Measurements from ENCODE around the gene WDR37. TPM values are rescaled to one million over a fixed set of nuclear protein-coding genes. Genes with fewer than 3 reads are reported as not detected.

WDR37 gene
- total and polyA plus RNA-seq, 2 donors (not counting 1 experiment from before 2014, with no cell fraction given) = 17.3 to 33.2 TPM

DNA sequence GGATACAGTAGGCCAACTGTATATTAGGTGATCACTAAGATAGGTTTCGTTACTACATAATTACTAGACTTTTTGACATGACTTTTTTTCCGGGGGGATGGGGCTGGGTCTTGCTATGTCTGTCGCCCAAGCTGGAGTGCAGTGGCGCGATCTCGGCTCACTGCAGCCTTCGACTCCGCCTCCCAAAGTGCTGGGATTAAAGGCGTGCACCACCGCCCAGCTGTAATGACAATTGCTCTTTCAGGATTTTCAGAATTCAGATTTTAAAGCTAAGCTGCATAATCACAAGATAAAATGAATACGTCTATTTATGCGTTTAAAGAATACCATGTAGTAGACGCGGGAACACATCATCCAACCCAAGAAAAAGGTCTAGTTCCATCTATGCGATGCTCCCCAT, 8.2 kb upstream of the WDR37 start:
- Histone ChIP-seq H2AFZ (ENCODE audit: insufficient read depth, low read depth, low read length, poor library complexity, severe bottlenecking) (no peak overlapping the region), H4K20me1 (ENCODE audit: control insufficient read depth, insufficient read depth, low read length, poor library complexity, severe bottlenecking) (peaks cover 17% of the 10 kb centered on the region)
- no peaks in the 10 kb centered on the region for H3K27me3 Mint-ChIP-seq

GRCh38 chr10:1048349-1048731, 7.8 kb upstream of the WDR37 start:
- H3K27ac Mint-ChIP-seq = peak overlapping the region; percentile 97
- Histone ChIP-seq H3K4me2 (replicated peaks; ENCODE audit: low read depth, low read length, poor library complexity, severe bottlenecking) (peak overlapping the region; percentile 91), H3K27me3 (replicated peaks in 1 of 4; ENCODE audit: control extremely low read depth in 1 of 4, control insufficient read depth in 3 of 4, insufficient read depth in 4 of 4, low read length in 3 of 4) (no peaks in the 10 kb centered on the region), H4K20me1 (ENCODE audit: control insufficient read depth, insufficient read depth, low read length, poor library complexity, severe bottlenecking) (peaks cover 17% of the 10 kb centered on the region), H3K27ac (ENCODE audit: low read length in 2 of 2) (peak overlapping the region; percentile 99 to 100), H3K9me3 (ENCODE audit: control extremely low read depth in 1 of 3, control insufficient read depth in 2 of 3, insufficient read depth in 1 of 3, low read length in 2 of 3) (no peaks in the 10 kb centered on the region), H2AFZ (ENCODE audit: insufficient read depth, low read depth, low read length, poor library complexity, severe bottlenecking) (no peak overlapping the region), H3K9ac (ENCODE audit: low read length) (peak overlapping the region; percentile 97), H3K4me1 (ENCODE audit: control insufficient read depth in 2 of 2, insufficient read depth in 2 of 2, low read length in 2 of 2) (peaks cover 41 to 50% of the 10 kb centered on the region in 2 donors), H3K79me2 (ENCODE audit: control insufficient read depth, insufficient read depth, low read length) (peaks cover 56% of the 10 kb centered on the region), H3K4me3 (ENCODE audit: control extremely low read depth in 1 of 5, extremely low read depth in 1 of 5, insufficient read depth in 1 of 5, low read depth in 2 of 5, low read length in 4 of 5) (peak overlapping the region; percentile 79 to 95 (median 91)), H3K36me3 (replicated peaks in 1 of 2; ENCODE audit: control extremely low read depth in 1 of 2, control insufficient read depth in 1 of 2, extremely low read depth in 1 of 2, insufficient read depth in 2 of 2, low read length in 1 of 2) (peaks cover 9 to 22% of the 10 kb centered on the region in 2 experiments)
- TF ChIP-seq, protein P1, sequence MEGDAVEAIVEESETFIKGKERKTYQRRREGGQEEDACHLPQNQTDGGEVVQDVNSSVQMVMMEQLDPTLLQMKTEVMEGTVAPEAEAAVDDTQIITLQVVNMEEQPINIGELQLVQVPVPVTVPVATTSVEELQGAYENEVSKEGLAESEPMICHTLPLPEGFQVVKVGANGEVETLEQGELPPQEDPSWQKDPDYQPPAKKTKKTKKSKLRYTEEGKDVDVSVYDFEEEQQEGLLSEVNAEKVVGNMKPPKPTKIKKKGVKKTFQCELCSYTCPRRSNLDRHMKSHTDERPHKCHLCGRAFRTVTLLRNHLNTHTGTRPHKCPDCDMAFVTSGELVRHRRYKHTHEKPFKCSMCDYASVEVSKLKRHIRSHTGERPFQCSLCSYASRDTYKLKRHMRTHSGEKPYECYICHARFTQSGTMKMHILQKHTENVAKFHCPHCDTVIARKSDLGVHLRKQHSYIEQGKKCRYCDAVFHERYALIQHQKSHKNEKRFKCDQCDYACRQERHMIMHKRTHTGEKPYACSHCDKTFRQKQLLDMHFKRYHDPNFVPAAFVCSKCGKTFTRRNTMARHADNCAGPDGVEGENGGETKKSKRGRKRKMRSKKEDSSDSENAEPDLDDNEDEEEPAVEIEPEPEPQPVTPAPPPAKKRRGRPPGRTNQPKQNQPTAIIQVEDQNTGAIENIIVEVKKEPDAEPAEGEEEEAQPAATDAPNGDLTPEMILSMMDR (IDR thresholded peaks at IDR 0.05) = no peak
- TF ChIP-seq EZH2 (IDR thresholded peaks at IDR 0.05; ENCODE audit: borderline replicate concordance, insufficient read depth, low read depth, low read length, poor library complexity, severe bottlenecking) = no peak
- DNase-seq = peak; percentile 90
- peaks cover 2% of the 10 kb centered on the region for H3K9me3 Mint-ChIP-seq (ENCODE audit: insufficient read depth)
- ChIA-PET CTCF (no interaction called here), POLR2A (interaction anchor here (0.6 to 2.3 kb wide), 6 partner anchors 10 to 119 kb away, joined by 3 to 11 read pairs (median 5); partner anchors contain the start of genes GTPBP4 and LARP4B)
- H3K4me1 Mint-ChIP-seq = peaks cover 65% of the 10 kb centered on the region
- H3K4me3 Mint-ChIP-seq = peak overlapping the region; percentile 92
- 0% methylated on average over 37 of the region's 37 CpGs for WGBS (ENCODE audit: insufficient coverage)
- no peaks in the 10 kb centered on the region for H3K27me3 Mint-ChIP-seq
- peak; percentile 0 for ATAC-seq (ENCODE audit: low read depth)
- intact Hi-C loops (cut with micrococcal nuclease) = loop anchor here (1.0 to 10.0 kb wide), 3 partner anchors 8 to 921 kb away; partner anchors contain the start of gene WDR37

More for the DNA sequence above, 8.2 kb upstream of the WDR37 start:
- peak overlapping the region; percentile 79 to 95 (median 91) for H3K4me3 ChIP-seq (ENCODE audit: control extremely low read depth in 1 of 5, extremely low read depth in 1 of 5, insufficient read depth in 1 of 5, low read depth in 2 of 5, low read length in 4 of 5)
- peaks cover 52% of the 10 kb centered on the region for H3K79me2 ChIP-seq (ENCODE audit: control insufficient read depth, insufficient read depth, low read length)
- H3K4me1 ChIP-seq (ENCODE audit: control insufficient read depth in 2 of 2, insufficient read depth in 2 of 2, low read length in 2 of 2) = peaks cover 45 to 54% of the 10 kb centered on the region in 2 donors
- H3K9ac ChIP-seq (ENCODE audit: low read length) = peak overlapping the region; percentile 97
- peak overlapping the region; percentile 92 for H3K4me3 Mint-ChIP-seq
- POLR2A ChIA-PET = interaction anchor here (2.3 kb wide), 1 partner anchor 60 kb away, joined by 11 read pairs; the partner anchor contains the start of gene GTPBP4
- peak overlapping the region; percentile 99 to 100 for H3K27ac ChIP-seq (ENCODE audit: low read length in 2 of 2)
- CTCF ChIA-PET = no interaction called here
- peak overlapping the region; percentile 97 for H3K27ac Mint-ChIP-seq
- H3K9me3 ChIP-seq (ENCODE audit: control extremely low read depth in 1 of 3, control insufficient read depth in 2 of 3, insufficient read depth in 1 of 3, low read length in 2 of 3) = no peaks in the 10 kb centered on the region
- intact Hi-C loops (cut with micrococcal nuclease) = loop anchor here (1.0 to 10.0 kb wide), 3 partner anchors 8 to 921 kb away; partner anchors contain the start of gene WDR37
- H3K4me2 ChIP-seq (replicated peaks; ENCODE audit: low read depth, low read length, poor library complexity, severe bottlenecking) = peak overlapping the region; percentile 91
- no peaks in the 10 kb centered on the region for H3K27me3 ChIP-seq (replicated peaks in 1 of 4; ENCODE audit: control extremely low read depth in 1 of 4, control insufficient read depth in 3 of 4, insufficient read depth in 4 of 4, low read length in 3 of 4)
- H3K9me3 Mint-ChIP-seq (ENCODE audit: insufficient read depth) = peaks cover 2% of the 10 kb centered on the region
- H3K36me3 ChIP-seq (replicated peaks in 1 of 2; ENCODE audit: control extremely low read depth in 1 of 2, control insufficient read depth in 1 of 2, extremely low read depth in 1 of 2, insufficient read depth in 2 of 2, low read length in 1 of 2) = peaks cover 9 to 18% of the 10 kb centered on the region in 2 experiments
- DNase-seq (no peak), ATAC-seq (ENCODE audit: low read depth) (no peak)
- peaks cover 67% of the 10 kb centered on the region for H3K4me1 Mint-ChIP-seq
- WGBS (ENCODE audit: insufficient coverage) = 16% methylated on average over 11 of the region's 15 CpGs
- no peak for TF ChIP-seq EZH2 (IDR thresholded peaks at IDR 0.05; ENCODE audit: borderline replicate concordance, insufficient read depth, low read depth, low read length, poor library complexity, severe bottlenecking)
- TF ChIP-seq, protein P1 (IDR thresholded peaks at IDR 0.05) = no peak

Data from B cell (primary cell).